DLD1 (cell line): ENCODE measurements around the gene FMO2.

ENCODE experiments used
- in situ Hi-C: cut with HindIII; loops from 2 replicates; pipeline ENCODE4 v1.10.0; 2017; ENCODE audit warnings: low sequenced_read_pairs

The FMO2 gene

GRCh38 chr1:171254859-171255258 is 69.8 kb downstream of the FMO2 start:
- in situ Hi-C loops = no loop called here

GRCh38 chr1:171256940-171257606 is 72.0 kb downstream of the FMO2 start:
- in situ Hi-C loops = no loop called here

GRCh38 chr1:171257607-171258076 is 72.5 kb downstream of the FMO2 start:
- in situ Hi-C loops = no loop called here

GRCh38 chr1:171258429-171258828 is 73.3 kb downstream of the FMO2 start:
- in situ Hi-C loops = no loop called here

- in situ Hi-C loops = no loop called here
Observed at GRCh38 chr1:171258943-171259342, 73.8 kb downstream of the FMO2 start.
